HG03520 (cell line): Measurements from ENCODE around the gene RUSC2.
"Not testable (repeated sequence)": the region's sequence is repeated elsewhere in the genome, so short reads cannot be mapped to it uniquely, and the experiment has no call there.

Experiments used
- ATAC-seq: cut with Tn5 transposase; IDR thresholded peaks from one replicate; pipeline ENCODE4 v1.9.1; 2021; ENCODE audit warnings: mild to moderate bottlenecking, moderate library complexity; ENCODE audit not compliant: unreplicated experiment

RUSC2 gene

DNA sequence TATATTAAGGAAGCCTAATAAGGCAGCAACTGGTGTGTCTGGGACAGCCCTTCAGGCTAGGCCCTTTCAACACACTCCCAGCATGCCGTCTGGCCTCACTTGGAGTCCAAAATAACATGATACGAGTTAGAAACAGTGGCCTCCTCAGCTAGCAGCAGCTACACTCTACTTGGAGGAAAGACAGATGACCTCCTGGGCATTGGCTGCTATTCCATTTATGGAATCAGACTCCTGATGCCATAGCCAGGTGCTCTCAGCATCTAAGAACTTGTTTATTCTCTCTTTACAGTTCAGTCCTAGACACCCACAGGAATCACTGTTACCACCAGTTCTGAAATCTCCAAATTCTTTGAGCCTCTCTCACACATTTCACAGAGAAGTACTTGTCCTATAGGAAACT, 31.8 kb downstream of the RUSC2 start:
- ATAC-seq, result no peak

GRCh38 chr9:35522187-35522586, 32.3 kb downstream of the RUSC2 start:
- ATAC-seq, result no peak

DNA sequence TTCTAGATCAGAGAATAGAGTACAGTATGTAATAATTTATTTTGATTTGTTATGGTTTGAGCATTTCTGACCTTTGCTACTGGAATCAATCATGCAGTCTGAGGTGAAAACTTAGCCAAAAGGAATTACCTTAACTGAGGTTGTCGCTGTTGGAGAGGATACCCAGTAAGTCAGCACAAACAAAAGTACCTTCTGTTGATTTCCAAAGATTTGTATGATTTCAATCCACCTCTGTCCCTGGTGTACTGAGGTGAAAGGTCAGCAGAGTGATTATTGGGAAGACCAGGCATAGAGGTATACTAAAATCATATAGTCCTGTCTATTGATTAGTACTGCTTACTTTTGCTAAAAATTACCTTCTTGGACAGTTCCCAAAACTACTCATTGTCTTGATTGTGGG, 32.8 kb downstream of the RUSC2 start:
- no peak for ATAC-seq

GRCh38 chr9:35523556-35523955, 33.6 kb downstream of the RUSC2 start:
- ATAC-seq, result not testable (repeated sequence)

GRCh38 chr9:35526087-35526801, 36.3 kb downstream of the RUSC2 start:
- no peak for ATAC-seq

DNA sequence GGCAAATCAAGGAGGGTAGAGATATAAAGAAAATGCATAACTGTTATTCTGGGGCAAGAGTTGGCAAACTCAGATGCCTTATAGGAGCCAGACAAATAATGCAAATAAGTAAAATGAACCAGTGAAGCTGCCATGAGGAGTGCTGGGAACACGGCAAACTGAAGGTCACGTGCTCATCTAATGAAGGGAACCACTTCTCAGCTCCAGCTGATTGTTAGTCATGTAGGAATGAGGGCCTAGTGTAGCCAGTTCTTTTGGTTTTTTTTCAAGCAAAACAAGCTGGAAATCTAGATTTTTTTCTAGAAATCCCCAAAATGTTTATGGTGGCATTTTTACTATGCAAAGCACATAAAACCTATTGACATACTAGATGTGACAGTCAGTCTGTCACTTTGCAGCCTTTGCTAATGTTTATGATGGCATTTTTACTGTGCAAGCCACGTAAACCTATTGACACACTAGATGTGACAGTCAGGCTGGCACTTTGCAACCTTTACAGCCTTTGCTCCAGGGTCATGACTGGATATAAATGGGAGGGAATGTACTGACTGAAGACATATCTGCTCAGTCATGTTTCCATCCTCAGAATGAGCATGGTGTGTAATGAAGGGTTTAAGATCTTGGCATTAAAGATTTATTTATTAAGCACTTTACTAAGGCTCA, 39.4 kb downstream of the RUSC2 start:
- no peak for ATAC-seq

DNA sequence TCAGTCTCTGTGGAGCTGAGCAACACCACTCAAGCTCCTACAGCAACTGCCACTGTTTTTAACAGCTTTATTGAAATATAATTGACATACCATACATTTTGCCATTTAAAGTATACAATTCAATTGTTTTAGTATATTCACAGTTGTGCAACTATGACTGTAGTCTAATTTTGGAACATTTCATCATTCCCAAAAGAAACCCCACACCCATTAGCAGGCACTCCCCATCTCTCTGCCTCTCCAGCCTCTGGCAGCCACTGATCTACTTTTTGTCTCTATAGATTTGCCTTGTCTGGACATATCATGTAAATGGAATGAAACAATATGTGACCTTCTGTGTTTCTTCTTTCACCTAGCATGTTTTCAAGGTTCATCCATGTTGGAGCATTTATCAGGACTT, 43.5 kb downstream of the RUSC2 start:
- ATAC-seq, result no peak

DNA sequence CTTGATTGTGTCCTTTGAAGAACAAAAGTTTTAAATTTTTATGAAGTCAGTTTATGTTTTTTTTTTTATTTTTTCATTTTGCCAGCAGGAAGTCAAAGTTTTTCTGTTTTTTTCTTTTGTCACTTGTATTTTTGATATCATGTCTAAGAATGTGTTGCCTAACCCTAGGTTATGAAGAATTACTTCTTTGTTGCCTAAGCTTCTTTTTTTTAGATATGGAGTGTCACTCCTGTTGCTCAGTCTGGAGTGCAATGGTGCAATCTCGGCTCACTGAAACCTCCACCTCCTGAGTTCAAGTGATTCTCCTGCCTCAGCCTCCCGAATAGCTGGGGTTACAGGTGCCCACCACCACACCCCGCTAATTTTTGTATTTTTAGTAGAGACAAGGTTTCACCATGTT, 45.0 kb downstream of the RUSC2 start:
- not testable (repeated sequence) for ATAC-seq

DNA sequence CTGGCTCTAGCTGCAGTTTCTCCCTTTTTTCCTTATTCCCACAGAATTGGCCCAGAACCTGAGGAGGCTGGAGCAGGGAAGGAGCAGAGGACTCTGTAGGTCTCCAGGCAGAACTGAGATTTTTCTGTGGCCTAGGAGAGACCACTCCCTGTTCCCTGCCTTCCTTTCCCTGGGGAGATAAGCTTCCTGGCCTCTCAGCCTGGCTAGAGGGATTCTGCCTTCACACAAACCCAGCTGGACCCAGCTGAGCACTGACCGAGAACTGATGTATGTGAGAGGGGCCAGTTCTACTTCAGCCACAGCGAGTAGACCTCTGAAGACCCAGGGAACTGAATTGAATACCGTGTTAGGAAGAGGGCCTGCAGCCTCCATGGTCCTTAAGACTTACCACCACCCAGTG, 48.0 kb downstream of the RUSC2 start:
- no peak for ATAC-seq

DNA sequence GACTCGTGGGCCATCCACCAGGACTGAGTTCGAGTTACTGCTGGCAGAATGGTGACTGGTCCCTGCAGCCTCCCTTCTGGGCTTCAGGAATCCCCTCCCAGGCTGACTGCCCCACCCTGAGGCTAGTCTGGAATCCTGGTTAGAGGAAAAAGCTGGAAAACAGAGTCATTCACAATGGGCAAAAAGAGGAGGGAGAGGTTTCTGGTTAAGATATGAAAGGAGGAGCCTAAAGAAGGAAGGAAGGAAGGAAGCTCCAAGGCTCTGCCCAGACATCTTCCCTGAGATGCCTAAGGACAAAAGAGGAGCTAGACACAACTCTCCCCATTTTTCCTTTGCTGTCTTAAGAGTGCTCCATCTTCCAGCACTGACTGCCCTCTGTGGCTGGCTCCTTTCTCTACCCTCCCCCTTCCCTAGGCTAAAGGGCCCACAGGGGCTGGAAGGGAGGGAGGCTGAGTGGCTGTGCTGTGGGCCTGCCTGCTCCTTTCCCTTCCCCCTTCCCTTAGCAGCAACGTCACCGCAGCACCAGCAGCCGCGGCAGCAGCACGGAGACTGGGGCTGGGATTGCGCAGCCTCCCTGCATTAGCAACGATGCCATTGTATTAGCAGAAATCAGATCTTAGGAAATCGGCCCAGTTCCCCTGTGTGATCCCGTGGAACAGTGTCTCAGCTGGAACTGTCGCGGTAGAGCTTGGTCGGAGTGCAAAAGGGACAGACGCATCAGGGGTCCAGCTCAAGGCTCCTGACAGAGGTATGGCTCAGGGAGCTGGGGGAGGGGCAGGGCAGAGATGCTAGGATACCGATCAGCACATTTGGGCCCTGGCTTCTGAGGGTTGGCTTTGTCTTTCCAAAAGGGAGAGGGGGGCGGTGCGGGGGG, 48.7 kb downstream of the RUSC2 start:
- no peak for ATAC-seq
